K562 (cell line): ENCODE results near the gene PSMD9. TPM values are rescaled to one million over a fixed set of nuclear protein-coding genes. Genes with fewer than 3 reads are reported as not detected.

Experiments
- ATAC-seq: fragments of 200-7000 bp; cut with Tn5 transposase; 3 replicates; pipeline ENCODE4 v1.9.1; 2020; ENCODE audit warnings: moderate library complexity
- BruUV-seq: library from RNA; stranded (reverse); fragments of 400-500 nt; replicated peaks from 2 replicates; lab custom pipeline; 2021; lab: Mats Ljungman, UMichigan
- CTCF ChIA-PET: fragments of 300-600 bp; formaldehyde crosslinking; extraction: SDS; loops from one replicate; lab custom pipeline; 2021; ENCODE audit warnings: low intra/inter-chr PET ratio; lab: Yijun Ruan, JAX
- POLR2A ChIA-PET: fragments of 300-600, 350-650 bp; sonication (Branson Sonifier 250); formaldehyde crosslinking; extraction: SDS; loops from one replicate; lab custom pipeline; 2021; ENCODE audit warnings: antibody characterized with exemption, inconsistent platforms; lab: Yijun Ruan, JAX
- DNase-seq, 4 experiments: peaks; one replicate each; pipeline versions ENCODE4 v3.0.0 to v3.0.0-alpha.2; 2011 to 2018; ENCODE audit warnings: low spot score in 3 of 4, mixed read lengths in 3 of 4; ENCODE audit errors: extremely low read depth in 1 of 4
- FAIRE-seq: peaks from 2 replicates; lab custom pipeline; 2011; peaks lifted over from hg19 to GRCh38; lab: Jason Lieb, UNC
- H2AFZ ChIP-seq: 2 replicates; pipeline ENCODE4 v1.6.0; 2011; ENCODE audit warnings: low read depth, low read length, control low read depth, inconsistent platforms
- H3K27ac ChIP-seq: fragments of 200-600 bp; 3 replicates; pipeline ENCODE4 v1.8.0; 2011; ENCODE audit warnings: low read depth, mild to moderate bottlenecking, control low read depth, inconsistent platforms, low read length, moderate library complexity, mixed read lengths; ENCODE audit errors: extremely low read depth
- H3K27me3 ChIP-seq, 2 experiments: fragments of 300-600 bp in 1 of 2; 2 replicates in 1 of 2; 3 replicates in 1 of 2; pipeline versions ENCODE4 v1.6.0 to v1.8.0; 2011; ENCODE audit warnings: inconsistent platforms in 2 of 2, low read length in 2 of 2, mild to moderate bottlenecking in 1 of 2, mixed read lengths in 1 of 2, moderate library complexity in 1 of 2; ENCODE audit not compliant: control insufficient read depth in 2 of 2, insufficient read depth in 2 of 2
- H3K36me3 ChIP-seq: fragments of 300-600 bp; 3 replicates; pipeline ENCODE4 v1.8.0; 2011; ENCODE audit warnings: mild to moderate bottlenecking, low read length, inconsistent platforms; ENCODE audit not compliant: control insufficient read depth, insufficient read depth
- H3K4me1 ChIP-seq, 2 experiments: fragments of 200-600 bp in 1 of 2; replicated peaks in 1 of 2; 2 replicates in 1 of 2; 3 replicates in 1 of 2; pipeline versions ENCODE4 v1.5.1 to v1.8.0; 2011; ENCODE audit warnings: inconsistent platforms in 2 of 2, low read length in 2 of 2, mild to moderate bottlenecking in 1 of 2, mixed read lengths in 1 of 2, moderate library complexity in 1 of 2; ENCODE audit not compliant: control insufficient read depth in 2 of 2, insufficient read depth in 2 of 2
- H3K4me2 ChIP-seq: 2 replicates; pipeline ENCODE4 v1.6.1; 2011; ENCODE audit warnings: low read length, control low read depth, inconsistent platforms, mixed read lengths; ENCODE audit not compliant: insufficient read depth
- H3K4me3 ChIP-seq: fragments of 200-600 bp; sonication (generic), shearing (Covaris generic); 2 replicates; pipeline ENCODE4 v1.5.1; 2016; ENCODE audit warnings: control low read depth, inconsistent platforms
- H3K79me2 ChIP-seq: fragments of 200-600 bp; 3 replicates; pipeline ENCODE4 v1.8.0; 2011; ENCODE audit warnings: low read length, inconsistent platforms; ENCODE audit not compliant: control insufficient read depth, insufficient read depth
- H3K9ac ChIP-seq, 2 experiments: 2 replicates each; pipeline versions ENCODE4 v1.6.0 to v1.6.1; 2011; ENCODE audit warnings: low read depth in 2 of 2, low read length in 2 of 2, control low read depth in 1 of 2, inconsistent platforms in 1 of 2, mild to moderate bottlenecking in 1 of 2, mixed read lengths in 1 of 2; ENCODE audit not compliant: insufficient read depth in 1 of 2
- H3K9me1 ChIP-seq: one replicate; pipeline ENCODE4 v1.6.0; 2011; ENCODE audit warnings: inconsistent platforms, mild to moderate bottlenecking, low read length, moderate library complexity; ENCODE audit not compliant: control insufficient read depth, insufficient read depth
- H3K9me3 ChIP-seq: replicated peaks from 2 replicates; pipeline ENCODE4 v1.5.1; 2011; ENCODE audit warnings: low read depth, low read length, inconsistent platforms; ENCODE audit not compliant: control insufficient read depth, insufficient read depth
- H4K20me1 ChIP-seq: replicated peaks from 2 replicates; pipeline ENCODE4 v1.6.1; 2011; ENCODE audit warnings: low read length, inconsistent platforms, mixed read lengths; ENCODE audit not compliant: control insufficient read depth, insufficient read depth
- E2F8 ChIP-seq: fragments of 450-650 bp; IDR thresholded peaks from 2 replicates; pipeline ENCODE4 v1.7.1; 2018; ENCODE audit warnings: mild to moderate bottlenecking, low read depth; ENCODE audit not compliant: partially characterized antibody
- ETV6 ChIP-seq, 3 experiments: fragments of 150-350 bp in 1 of 3; sonication (generic) in 1 of 3; formaldehyde crosslinking in 1 of 3; IDR thresholded peaks; 2 replicates each; pipeline versions ENCODE4 v1.6.1 to v1.8.0; 2014 to 2022; ENCODE audit warnings: borderline replicate concordance in 2 of 3, low read depth in 2 of 3, antibody characterized with exemption in 1 of 3, low read length in 1 of 3, mild to moderate bottlenecking in 1 of 3, missing genetic modification reagents in 1 of 3
- HMGXB4 ChIP-seq: sonication (generic); formaldehyde crosslinking; IDR thresholded peaks from 2 replicates; pipeline ENCODE4 v1.8.1; 2023; ENCODE audit warnings: mild to moderate bottlenecking, missing genetic modification reagents
- ILK ChIP-seq: fragments of 450-650 bp; IDR thresholded peaks from 2 replicates; pipeline ENCODE4 v1.6.1; 2016; ENCODE audit warnings: missing genetic modification characterization, low read depth, mild to moderate bottlenecking, missing compliant biosample characterization, moderate library complexity, borderline replicate concordance
- MED1 ChIP-seq: sonication (generic); formaldehyde crosslinking; IDR thresholded peaks from 2 replicates; pipeline ENCODE4 v1.8.1; 2023; ENCODE audit warnings: missing genetic modification reagents, borderline replicate concordance
- NCOA1 ChIP-seq: fragments of 450-650 bp; IDR thresholded peaks from 2 replicates; pipeline ENCODE4 v1.6.1; 2016; ENCODE audit warnings: low read depth
- NONO ChIP-seq, 2 experiments: fragments of 200-400 bp in 1 of 2; fragments of 450-650 bp in 1 of 2; formaldehyde crosslinking in 1 of 2; IDR thresholded peaks; 2 replicates each; pipeline ENCODE4 v1.6.1; 2017; ENCODE audit warnings: low read depth in 2 of 2, mild to moderate bottlenecking in 2 of 2, moderate library complexity in 2 of 2, low read length in 1 of 2
- POLR2H ChIP-seq: IDR thresholded peaks from 2 replicates; pipeline ENCODE4 v1.6.1; 2016; ENCODE audit warnings: missing genetic modification characterization, low read depth, mild to moderate bottlenecking, control low read depth, missing compliant biosample characterization, moderate library complexity
- RAD21 ChIP-seq, 2 experiments: fragments of 250-450 bp in 1 of 2; fragments of 450-650 bp in 1 of 2; sonication (Bioruptor Pico) in 1 of 2; formaldehyde crosslinking in 1 of 2; IDR thresholded peaks in 1 of 2; conservative IDR thresholded peaks in 1 of 2; 2 replicates each; pipeline versions ENCODE4 v1.4.0 to v1.8.0; 2020 to 2022; ENCODE audit warnings: mild to moderate bottlenecking in 2 of 2, moderate library complexity in 1 of 2
- RBM14 ChIP-seq: fragments of 200-400 bp; formaldehyde crosslinking; IDR thresholded peaks from 2 replicates; pipeline ENCODE4 v1.6.1; 2018; ENCODE audit warnings: low read depth, mild to moderate bottlenecking, low read length, moderate library complexity, borderline replicate concordance; ENCODE audit not compliant: insufficient read depth
- SREBF1 ChIP-seq: fragments of 150-350 bp; IDR thresholded peaks from 2 replicates; pipeline ENCODE4 v1.6.1; 2014; ENCODE audit warnings: antibody characterized with exemption, low read depth, low read length, borderline replicate concordance
- TAF15 ChIP-seq: fragments of 200-400 bp; formaldehyde crosslinking; IDR thresholded peaks from 2 replicates; pipeline ENCODE4 v1.6.1; 2017; ENCODE audit warnings: mild to moderate bottlenecking, low read depth, low read length, moderate library complexity
- TAF7 ChIP-seq: fragments of 450-650 bp; IDR thresholded peaks from 2 replicates; pipeline ENCODE4 v1.6.1; 2016; ENCODE audit warnings: missing genetic modification characterization, missing compliant biosample characterization
- ZBTB7A ChIP-seq: IDR thresholded peaks from 2 replicates; pipeline ENCODE4 v1.6.1; 2011; ENCODE audit warnings: low read depth, mild to moderate bottlenecking, low read length, moderate library complexity, borderline replicate concordance; ENCODE audit not compliant: control insufficient read depth
- ZFP1 ChIP-seq: fragments of 450-650 bp; formaldehyde crosslinking; IDR thresholded peaks from 2 replicates; pipeline ENCODE4 v1.4.0; 2020; ENCODE audit warnings: mild to moderate bottlenecking, mixed read lengths
- ZNF584 ChIP-seq: fragments of 200-800 bp; sonication (Bioruptor generic); IDR thresholded peaks from 2 replicates; pipeline ENCODE4 v1.6.1; 2016; ENCODE audit warnings: low read depth, mild to moderate bottlenecking, missing genetic modification characterization, missing compliant biosample characterization
- ZNF695 ChIP-seq: fragments of 450-650 bp; formaldehyde crosslinking; IDR thresholded peaks from 2 replicates; pipeline ENCODE4 v1.4.0; 2020; ENCODE audit warnings: mild to moderate bottlenecking, moderate library complexity
- in situ Hi-C: fragments of 300-500 bp; cut with MboI; formaldehyde crosslinking; loops from 4 replicates; pipeline ENCODE4 v1.15.0; 2018; ENCODE audit warnings: inconsistent platforms, mixed read lengths
- intact Hi-C: fragments of 100-400 bp; cut with micrococcal nuclease; formaldehyde crosslinking; loops from 2 replicates; pipeline ENCODE4 v1.14.2; 2022
- polyA plus RNA-seq, 8 experiments: library from polyadenylated mRNA; depleted of rRNA in 4 of 8; stranded (reverse) in 5 of 8; unstranded in 3 of 8; fragments of >200 nt; fragmentation: Nextera tagmentation in 2 of 8; fragmentation: Illumina TruSeq in 1 of 8; extraction: Ambion mirVana in 2 of 8; extraction: Trizol in 1 of 8; gene quantifications; 2 replicates each; pipeline versions ENCODE4 v1.2.1 to v1.2.3, GENCODE V29; 2011 to 2014; ENCODE audit warnings: inconsistent platforms in 1 of 8, missing spikeins in 1 of 8
- total RNA-seq, 7 experiments: library from RNA; depleted of rRNA in 6 of 7; stranded (reverse); fragments of >200 nt in 6 of 7; fragmentation: Illumina TruSeq in 2 of 7; extraction: Trizol in 2 of 7; gene quantifications; 2 replicates each; pipeline versions ENCODE4 v1.2.1 to v1.2.3, GENCODE V29; 2011 to 2021; ENCODE audit warnings: low replicate concordance in 1 of 7

PSMD9 gene
- total and polyA plus RNA-seq, 9 of the 15 experiments (the other 6 are each of a cell fraction or from before 2014, with no cell fraction given): 12.2 to 143 (median 61.3) TPM

GRCh38 chr12:121943926-121944325 lies 55.3 kb downstream of the PSMD9 start:
- Histone ChIP-seq H3K4me1 (no peaks in the 10 kb centered on the region), H3K36me3 (peaks cover 52% of the 10 kb centered on the region), H3K4me3 (no peak overlapping the region), H4K20me1 (no peaks in the 10 kb centered on the region), H3K9me3 (no peaks in the 10 kb centered on the region), H3K9me1 (no peaks in the 10 kb centered on the region), H3K27me3 (no peaks in the 10 kb centered on the region), H3K79me2 (no peaks in the 10 kb centered on the region), H3K9ac (no peak overlapping the region), H2AFZ (no peak overlapping the region), H3K4me2 (no peak overlapping the region), H3K27ac (no peak overlapping the region)
- FAIRE-seq: no peak
- no TSS peak for BruUV-seq
- ChIA-PET POLR2A (interaction anchor here (1.7 kb wide), 1 partner anchor 10 kb away, joined by 6 read pairs; no protein-coding TSS in a partner anchor), CTCF (no interaction called here)
- intact Hi-C loops (no loop called here), in situ Hi-C loops (no loop called here)
- no peak for ATAC-seq
- no peak for DNase-seq
- TF ChIP-seq HMGXB4: no peak
- TF ChIP-seq MED1 (CRISPR knock-in tag): no peak
- TF ChIP-seq TAF15: no peak
- TF ChIP-seq ETV6 (IDR thresholded peaks at IDR 0.05; ENCODE audit: borderline replicate concordance in 1 of 2, low read depth in 2 of 2, low read length in 1 of 2): no peak
- TF ChIP-seq ETV6 (CRISPR knock-in tag; IDR thresholded peaks at IDR 0.05; ENCODE audit: borderline replicate concordance): no peak
- TF ChIP-seq ZNF695 (CRISPR knock-in tag): no peak
- TF ChIP-seq E2F8: no peak
- TF ChIP-seq ZNF584: no peak
- no peak for TF ChIP-seq POLR2H (tag)
- TF ChIP-seq RBM14: no peak
- no peak for TF ChIP-seq SREBF1
- TF ChIP-seq NCOA1: no peak
- TF ChIP-seq ZFP1 (CRISPR knock-in tag): no peak
- TF ChIP-seq ZBTB7A: no peak
- TF ChIP-seq TAF7 (tag): no peak
- TF ChIP-seq RAD21 (CRISPR knock-in tag; conservative IDR thresholded peaks at IDR 0.05 in 1 of 2, IDR thresholded peaks at IDR 0.05 in 1 of 2): no peak
- TF ChIP-seq ILK (tag): no peak
- TF ChIP-seq NONO (IDR thresholded peaks at IDR 0.05; ENCODE audit: low read depth in 2 of 2, low read length in 1 of 2): no peak
